Heart right ventricle (tissue), 16 donors: ENCODE data around the gene CWC27. TPM values are rescaled to one million over a fixed set of nuclear protein-coding genes. Genes with fewer than 3 reads are reported as not detected.
A peak's percentile ranks its signal among the peaks of the same experiment; 100 is the strongest.

Experiments used
- ATAC-seq, 8 donors: fragments of 200-7000 bp; cut with Tn5 transposase; one replicate each; pipeline ENCODE4 v1.9.1; 2020; ENCODE audit warnings: mild to moderate bottlenecking in 8 of 8, moderate library complexity in 8 of 8, moderate number of reproducible peaks in 1 of 8
- DNase-seq, 2 donors: peaks; one replicate each; pipeline ENCODE4 v3.0.0-alpha.2; 2020
- H3K27ac ChIP-seq, 10 donors: fragments of 200-600 bp; sonication (generic) in 2 of 10; one replicate each; pipeline versions ENCODE4 v1.5.0 to v1.8.0; 2020 to 2022; ENCODE audit warnings: mild to moderate bottlenecking in 3 of 10
- H3K27me3 ChIP-seq, 7 donors: fragments of 200-600 bp; one replicate each; pipeline ENCODE4 v1.8.0; 2021 to 2022; ENCODE audit warnings: mild to moderate bottlenecking in 2 of 7
- H3K36me3 ChIP-seq, 9 donors: fragments of 200-600 bp; sonication (generic) in 1 of 9; one replicate each; pipeline versions ENCODE4 v1.5.0 to v1.8.0; 2020 to 2022; ENCODE audit warnings: mild to moderate bottlenecking in 2 of 9
- H3K4me1 ChIP-seq, 9 donors: fragments of 200-600 bp; sonication (generic) in 1 of 9; one replicate each; pipeline versions ENCODE4 v1.5.0 to v1.8.0; 2020 to 2022; ENCODE audit warnings: mild to moderate bottlenecking in 4 of 9
- H3K4me3 ChIP-seq, 10 donors: fragments of 200-600 bp; sonication (generic) in 2 of 10; one replicate each; pipeline versions ENCODE4 v1.5.0 to v1.8.0; 2020 to 2022; ENCODE audit warnings: mild to moderate bottlenecking in 7 of 10, moderate library complexity in 2 of 10
- H3K9me3 ChIP-seq, 11 donors: fragments of 200-600 bp in 10 of 11; sonication (generic) in 2 of 11; one replicate each; pipeline versions ENCODE4 v1.5.0 to v1.8.0; 2013 to 2022; ENCODE audit warnings: mild to moderate bottlenecking in 2 of 11, control low read depth in 1 of 11, moderate library complexity in 1 of 11
- CTCF ChIP-seq, 9 donors: fragments of 200-600 bp; sonication (generic) in 2 of 9; IDR thresholded peaks; one replicate each; pipeline versions ENCODE4 v1.5.0 to v1.8.0; 2021 to 2022; ENCODE audit warnings: antibody characterized with exemption in 9 of 9, mild to moderate bottlenecking in 5 of 9, moderate library complexity in 1 of 9
- WGBS, 2 donors: extraction: QIAGEN DNeasy Blood & Tissue Kit; methylation state at CpG; one replicate each; pipeline ENCODE4 v1.1.7; 2013; ENCODE audit warnings: inconsistent platforms in 1 of 2; 5-methylcytosine and 5-hydroxymethylcytosine counted together
- intact Hi-C, 10 donors: fragments of 100-400 bp; cut with DNase I; formaldehyde crosslinking; loops; one replicate each; pipeline versions ENCODE4 v1.11.1 to v1.14.2; 2022
- polyA plus RNA-seq, 2 donors: library from polyadenylated mRNA; stranded (reverse); fragments of 200-250 nt; gene quantifications; one replicate each; pipeline ENCODE4 v1.2.3, GENCODE V29; 2013
- total RNA-seq, 10 donors: library from RNA; stranded (reverse); fragmentation: NEBNext Ultra II Directional in 3 of 10; extraction: Animal tissue kit (Norgen Biotek cat#: 25700) in 3 of 10; gene quantifications; one replicate each; pipeline versions ENCODE4 v1.2.1 to v1.2.4, GENCODE V29; 2021 to 2023
- donor health status: Arrhythmogenic right ventricular cardiomyopathy.
- donor health status: ischemic (EF 13 %, LVEDD 7.1; RV severe dilation, severe dysfunction).
- donor health status: healthy with polysubstance abuse.
- donor health status: DM: no; HTN: yes; CAD: no.
- donor health status: DM: no; HTN: no; CAD: no.
- donor health status: ischemic (EF 25% LVEDD 6.9; RV normal size, moderate dysfunction).
- donor health status: ischemic (EF 25% LVEDD 5.7; RV mildly dilated, moderate dysfunction).
- donor health status: healthy.
- donor health status: DM: yes; HTN: yes; CAD: no.
- donor health status: Ischemic cardiomyopathy.
- donor health status: ischemic (EF 35%, LVEDD 5.7; RV mildly dilated, moderate dysfunction).
- donor health status: nonischemic (EF 11% LVEDD 7.7; RV severe dilation, severe dysfunction).
- donor health status: DM: yes; HTN: yes; CAD: no.
- donor health status: PGD.
- donor health status: ischemic (EF 29% LVEDD 5.4; RV normal size, mild dysfunction).
- donor health status: nonischemic (EF 23%, LVEDD 6.1; RV moderate dilation, normal function).

The CWC27 gene
- total and polyA plus RNA-seq, 12 donors, result 18.7 to 32.1 (median 23.5) TPM

- no peak for TF ChIP-seq CTCF (IDR thresholded peaks at IDR 0.05)
- ATAC-seq (no peak), DNase-seq (no peak)
- intact Hi-C loops, result loop anchor here in 3 of 10 donors (10.0 kb wide), 1 partner anchor 128 kb away; no protein-coding TSS in a partner anchor
- Histone ChIP-seq H3K9me3 (peaks cover 0 to 11% (median under 1%) of the 10 kb centered on the region in 11 donors), H3K36me3 (no peaks in the 10 kb centered on the region), H3K4me1 (peaks cover 0 to 8% (median 5%) of the 10 kb centered on the region in 9 donors), H3K27me3 (no peaks in the 10 kb centered on the region), H3K27ac (no peak overlapping the region), H3K4me3 (no peak overlapping the region)
- 93 to 94% methylated on average over 4 of the region's 4 CpGs for WGBS, 2 donors
Observed at GRCh38 chr5:64942460-64942859, 173.7 kb downstream of the CWC27 start.

- Histone ChIP-seq H3K36me3 (no peaks in the 10 kb centered on the region), H3K4me3 (no peak overlapping the region), H3K27ac (no peak overlapping the region), H3K9me3 (no peaks in the 10 kb centered on the region), H3K4me1 (peaks cover 0 to 9% (median 5%) of the 10 kb centered on the region in 9 donors), H3K27me3 (no peaks in the 10 kb centered on the region)
- intact Hi-C loops, result loop anchor here in 3 of 10 donors (10.0 kb wide), 1 partner anchor 130 kb away; no protein-coding TSS in a partner anchor
- no peak for TF ChIP-seq CTCF (IDR thresholded peaks at IDR 0.05)
- ATAC-seq (no peak), DNase-seq (no peak)
Observed at GRCh38 chr5:64944868-64945267, 176.1 kb downstream of the CWC27 start.

- WGBS, 2 donors, result 21 to 30% methylated on average over 1 of the region's 1 CpG
- no peak for TF ChIP-seq CTCF (IDR thresholded peaks at IDR 0.05)
- ATAC-seq (peak in 2 of 8 donors; percentile 17 to 41), DNase-seq (no peak)
- Histone ChIP-seq H3K36me3 (no peaks in the 10 kb centered on the region), H3K4me1 (peaks cover 0 to 9% (median 5%) of the 10 kb centered on the region in 9 donors), H3K4me3 (no peak overlapping the region), H3K27me3 (no peaks in the 10 kb centered on the region), H3K27ac (no peak overlapping the region), H3K9me3 (no peaks in the 10 kb centered on the region)
- intact Hi-C loops, result loop anchor here in 3 of 10 donors (10.0 kb wide), 1 partner anchor 132 kb away; no protein-coding TSS in a partner anchor
Observed at GRCh38 chr5:64947031-64947430, 178.3 kb downstream of the CWC27 start.

- ATAC-seq, result no peak
- no peak overlapping the region for H3K4me3 ChIP-seq
- H3K9me3 ChIP-seq, result peaks cover 0 to 4% (median 0%) of the 10 kb centered on the region in 11 donors
- no peak for DNase-seq
- no peaks in the 10 kb centered on the region for H3K36me3 ChIP-seq
- no peaks in the 10 kb centered on the region for H3K27me3 ChIP-seq
- H3K4me1 ChIP-seq, result peaks cover 0 to 9% (median 5%) of the 10 kb centered on the region in 9 donors
- intact Hi-C loops, result loop anchor here in 3 of 10 donors (10.0 kb wide), 1 partner anchor 133 kb away; no protein-coding TSS in a partner anchor
- TF ChIP-seq CTCF (IDR thresholded peaks at IDR 0.05), result no peak
- H3K27ac ChIP-seq, result no peak overlapping the region
Observed at GRCh38 chr5:64947801-64948200, 179.1 kb downstream of the CWC27 start.
